Activated T-cell treated with anti-CD3 and anti-CD28 coated beads, Interleukin-2, amount 50 U/mL, for 48 hours (primary cell): ENCODE measurements around the gene WNT9A.

Experiments used
- DNase-seq, 2 experiments: peaks; one replicate each; pipeline ENCODE4 v3.0.0-alpha.2; 2020

WNT9A gene

GRCh38 chr1:227954163-227954850 is 6.6 kb upstream of the WNT9A start:
- DNase-seq: no peak

- no peak for DNase-seq
These were observed 5.3 kb upstream of the WNT9A start for GRCh38 chr1:227953022-227953412.

- DNase-seq: peak in 1 of 2 experiments; percentile 11
These were observed 4.8 kb upstream of the WNT9A start for GRCh38 chr1:227952374-227953021.

GRCh38 chr1:227951624-227952373 is 4.1 kb upstream of the WNT9A start:
- DNase-seq: peak in 1 of 2 experiments; percentile 12

- DNase-seq: peak in 1 of 2 experiments; percentile 2
These were observed 3.1 kb upstream of the WNT9A start for GRCh38 chr1:227950735-227951346.

- DNase-seq: peak in 1 of 2 experiments; percentile 15
These were observed 2.4 kb upstream of the WNT9A start for GRCh38 chr1:227949954-227950734.

GRCh38 chr1:227949341-227949921 is 1.7 kb upstream of the WNT9A start:
- no peak for DNase-seq

GRCh38 chr1:227948493-227949260 is 945 bp upstream of the WNT9A start:
- DNase-seq: peak; percentile 26 to 37

- peak in 1 of 2 experiments; percentile 30 for DNase-seq
These were observed 401 bp downstream of the WNT9A start for GRCh38 chr1:227947386-227947675.

- peak; percentile 63 to 75 for DNase-seq
These were observed 927 bp downstream of the WNT9A start for GRCh38 chr1:227946624-227947385.

- no peak for DNase-seq
These were observed 1.7 kb downstream of the WNT9A start for GRCh38 chr1:227945891-227946623.

- peak in 1 of 2 experiments; percentile 14 for DNase-seq
These were observed 2.5 kb downstream of the WNT9A start for GRCh38 chr1:227944931-227945890.

GRCh38 chr1:227944090-227944930 is 3.4 kb downstream of the WNT9A start:
- DNase-seq: no peak

- DNase-seq: no peak
These were observed 4.2 kb downstream of the WNT9A start for GRCh38 chr1:227943381-227944089.

- no peak for DNase-seq
These were observed 4.9 kb downstream of the WNT9A start for GRCh38 chr1:227942716-227943261.

GRCh38 chr1:227942021-227942715 is 5.6 kb downstream of the WNT9A start:
- no peak for DNase-seq
